IMR-90 (cell line): ENCODE data around the gene EML6.

ENCODE experiments used
- BHLHE40 ChIP-seq: fragments of 150-350 bp; IDR thresholded peaks from 2 replicates; pipeline ENCODE4 v1.6.1; 2016; ENCODE audit warnings: mild to moderate bottlenecking, low read depth, low read length
- CEBPB ChIP-seq: IDR thresholded peaks from 2 replicates; pipeline ENCODE4 v1.6.1; 2012; ENCODE audit warnings: low read depth, low read length, improper control_type of control experiment
- CTCF ChIP-seq: conservative IDR thresholded peaks from 2 replicates; pipeline ENCODE4 v1.5.1; 2012; ENCODE audit warnings: mild to moderate bottlenecking, low read depth, low read length, improper control_type of control experiment
- MAFK ChIP-seq: IDR thresholded peaks from 2 replicates; pipeline ENCODE4 v1.6.1; 2012; ENCODE audit warnings: low read depth, low read length, improper control_type of control experiment
- MAZ ChIP-seq: IDR thresholded peaks from 2 replicates; pipeline ENCODE4 v1.6.1; 2012; ENCODE audit warnings: low read depth, mild to moderate bottlenecking, low read length, improper control_type of control experiment, moderate library complexity, borderline replicate concordance
- POLR2A ChIP-seq: IDR thresholded peaks from 2 replicates; pipeline ENCODE4 v1.6.1; 2012; ENCODE audit warnings: mild to moderate bottlenecking, low read depth, low read length
- RCOR1 ChIP-seq: IDR thresholded peaks from 2 replicates; pipeline ENCODE4 v1.6.1; 2012; ENCODE audit warnings: mild to moderate bottlenecking, low read length, improper control_type of control experiment; ENCODE audit not compliant: insufficient replicate concordance
- RFX5 ChIP-seq: IDR thresholded peaks from 2 replicates; pipeline ENCODE4 v1.8.0; 2012; ENCODE audit warnings: low read depth, mild to moderate bottlenecking, low read length, moderate library complexity
- SMC3 ChIP-seq: fragments of 150-350 bp; IDR thresholded peaks from 2 replicates; pipeline ENCODE4 v1.6.1; 2016; ENCODE audit warnings: low read depth, mild to moderate bottlenecking, antibody characterized with exemption, low read length, moderate library complexity

GRCh38 chr2:54722641-54723040, 821 bp upstream of the EML6 start:
- TF ChIP-seq SMC3: no peak
- no peak for TF ChIP-seq CTCF
- TF ChIP-seq MAFK: no peak
- peak; percentile 65 for TF ChIP-seq CEBPB
- no peak for TF ChIP-seq RFX5
- TF ChIP-seq MAZ: no peak
- no peak for TF ChIP-seq POLR2A
- TF ChIP-seq RCOR1: no peak
- TF ChIP-seq BHLHE40: no peak
